Upper lobe of left lung (tissue), 4 donors: ENCODE results near the gene MEP1A.

Source experiments
- CTCF ChIP-seq, 6 experiments: fragments of 450-650 bp in 4 of 6; fragments of 200-600 bp in 2 of 6; sonication (generic) in 2 of 6; IDR thresholded peaks; one replicate each; pipeline ENCODE4 v1.5.1; 2016 to 2019; ENCODE audit warnings: antibody characterized with exemption in 6 of 6
- EP300 ChIP-seq, 4 donors: sonication (generic); formaldehyde crosslinking; IDR thresholded peaks; one replicate each; pipeline ENCODE4 v1.5.1; 2017; ENCODE audit warnings: antibody characterized with exemption in 4 of 4, control low read depth in 2 of 4

DNA sequence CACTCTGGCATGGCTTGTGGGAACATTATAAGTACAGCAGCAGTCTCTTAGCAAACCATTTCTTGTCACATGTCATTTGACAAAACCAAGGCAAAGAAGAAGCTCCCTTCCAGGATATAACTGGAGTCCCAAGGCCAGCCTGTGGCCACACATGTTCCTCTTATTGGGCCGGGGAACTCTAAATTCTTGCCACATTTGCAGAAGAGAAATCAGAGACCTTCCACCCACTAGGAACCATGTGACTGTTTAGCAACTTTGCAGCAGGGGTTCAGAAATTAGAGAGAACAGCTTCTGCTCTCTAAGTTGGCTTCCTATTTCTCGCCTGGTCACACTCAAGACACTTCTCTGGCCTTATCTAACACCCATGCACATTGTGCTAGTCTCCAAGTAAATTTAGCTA, 20.4 kb upstream of the MEP1A start:
- TF ChIP-seq CTCF (IDR thresholded peaks at IDR 0.05) (no peak), EP300 (IDR thresholded peaks at IDR 0.05) (peak in 1 of 4 donors; percentile 74)
